HG03108 (cell line): ENCODE data around the gene KCNJ15.

Source experiments
- ATAC-seq: cut with Tn5 transposase; IDR thresholded peaks from one replicate; pipeline ENCODE4 v1.9.1; 2021; ENCODE audit warnings: moderate library complexity; ENCODE audit not compliant: unreplicated experiment

The KCNJ15 gene

GRCh38 chr21:38325216-38325615 lies 68.4 kb downstream of the KCNJ15 start:
- ATAC-seq = no peak

- ATAC-seq = no peak
These were observed 69.1 kb downstream of the KCNJ15 start for GRCh38 chr21:38325731-38326420.

- ATAC-seq = no peak
These were observed 69.6 kb downstream of the KCNJ15 start for GRCh38 chr21:38326429-38326828.

GRCh38 chr21:38326899-38327298 lies 70.1 kb downstream of the KCNJ15 start:
- ATAC-seq = no peak

- ATAC-seq = no peak
These were observed 71.2 kb downstream of the KCNJ15 start for GRCh38 chr21:38327984-38328383.

- ATAC-seq = no peak
These were observed 72.4 kb downstream of the KCNJ15 start for GRCh38 chr21:38329162-38329561.

- ATAC-seq = no peak
These were observed 73.9 kb downstream of the KCNJ15 start for GRCh38 chr21:38330666-38331065.

- ATAC-seq = no peak
These were observed 76.8 kb downstream of the KCNJ15 start for GRCh38 chr21:38333301-38334272.

GRCh38 chr21:38334866-38335265 lies 78.1 kb downstream of the KCNJ15 start:
- ATAC-seq = no peak

GRCh38 chr21:38337793-38338192 lies 81.0 kb downstream of the KCNJ15 start:
- ATAC-seq = no peak

GRCh38 chr21:38340131-38340530 lies 83.3 kb downstream of the KCNJ15 start:
- no peak for ATAC-seq

- no peak for ATAC-seq
These were observed 84.8 kb downstream of the KCNJ15 start for GRCh38 chr21:38341546-38342012.

- ATAC-seq = no peak
These were observed 85.9 kb downstream of the KCNJ15 start for GRCh38 chr21:38342739-38343138.

- ATAC-seq = no peak
These were observed 86.9 kb downstream of the KCNJ15 start for GRCh38 chr21:38343691-38344090.

- ATAC-seq = no peak
These were observed 89.5 kb downstream of the KCNJ15 start for GRCh38 chr21:38346286-38346685.

- ATAC-seq = no peak
These were observed 92.4 kb downstream of the KCNJ15 start for GRCh38 chr21:38349111-38349746.

- ATAC-seq = no peak
These were observed 93.2 kb downstream of the KCNJ15 start for GRCh38 chr21:38349977-38350376.

GRCh38 chr21:38350684-38351083 lies 93.9 kb downstream of the KCNJ15 start:
- no peak for ATAC-seq

GRCh38 chr21:38351176-38351959 lies 94.6 kb downstream of the KCNJ15 start:
- no peak for ATAC-seq

- no peak for ATAC-seq
These were observed 95.2 kb downstream of the KCNJ15 start for GRCh38 chr21:38351961-38352521.
